Measurements from ENCODE around the gene ITGB6.

Gene ITGB6

DNA sequence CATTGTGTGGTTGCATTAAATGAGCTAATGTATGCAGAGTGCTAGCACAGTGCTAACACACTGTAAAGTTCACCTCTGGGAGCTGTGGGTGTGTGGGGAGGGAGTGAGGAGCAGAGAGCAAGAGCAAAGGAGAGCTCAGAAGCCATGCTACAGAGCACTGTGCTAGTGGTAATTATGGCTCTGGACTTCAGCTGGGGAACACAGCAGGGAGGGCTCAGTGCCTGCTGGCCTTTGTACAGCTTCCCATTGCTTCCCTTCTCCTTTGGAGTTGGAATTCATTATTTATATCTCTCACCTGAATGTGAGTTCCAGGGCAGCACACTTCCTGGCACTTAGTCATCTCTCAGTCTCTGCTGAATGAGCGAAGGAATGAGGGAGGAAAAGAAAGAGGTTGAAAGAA is 135.2 kb downstream of the ITGB6 start:
- Histone ChIP-seq H3K4me1 (ENCODE audit: control insufficient read depth, low read length) (no peaks in the 10 kb centered on the region), H3K9me2 (replicated peaks; ENCODE audit: control insufficient read depth, low read length) (no peaks in the 10 kb centered on the region), H3F3A (ENCODE audit: control insufficient read depth, insufficient read depth) (no peaks in the 10 kb centered on the region), H3K79me2 (ENCODE audit: control insufficient read depth, low read length) (no peaks in the 10 kb centered on the region), H4K20me1 (ENCODE audit: control insufficient read depth, insufficient read depth, low read depth, low read length) (no peaks in the 10 kb centered on the region), H3K9me3 (ENCODE audit: control insufficient read depth, insufficient read depth, low read length) (no peaks in the 10 kb centered on the region; the same call in 1 of the 2 replicates), H3K4me2 (ENCODE audit: low read length) (no peak overlapping the region), H3K4me3 (ENCODE audit: low read length) (no peak overlapping the region), H3K27me3 (ENCODE audit: control insufficient read depth, low read length) (no peaks in the 10 kb centered on the region), H3K36me3 (ENCODE audit: control insufficient read depth, low read length) (no peaks in the 10 kb centered on the region), H3K27ac (ENCODE audit: low read depth, low read length) (no peak overlapping the region)
- TF ChIP-seq EZH2phosphoT487 (IDR thresholded peaks at IDR 0.05; ENCODE audit: borderline replicate concordance, low read length), result no peak
- TF ChIP-seq, protein P1, sequence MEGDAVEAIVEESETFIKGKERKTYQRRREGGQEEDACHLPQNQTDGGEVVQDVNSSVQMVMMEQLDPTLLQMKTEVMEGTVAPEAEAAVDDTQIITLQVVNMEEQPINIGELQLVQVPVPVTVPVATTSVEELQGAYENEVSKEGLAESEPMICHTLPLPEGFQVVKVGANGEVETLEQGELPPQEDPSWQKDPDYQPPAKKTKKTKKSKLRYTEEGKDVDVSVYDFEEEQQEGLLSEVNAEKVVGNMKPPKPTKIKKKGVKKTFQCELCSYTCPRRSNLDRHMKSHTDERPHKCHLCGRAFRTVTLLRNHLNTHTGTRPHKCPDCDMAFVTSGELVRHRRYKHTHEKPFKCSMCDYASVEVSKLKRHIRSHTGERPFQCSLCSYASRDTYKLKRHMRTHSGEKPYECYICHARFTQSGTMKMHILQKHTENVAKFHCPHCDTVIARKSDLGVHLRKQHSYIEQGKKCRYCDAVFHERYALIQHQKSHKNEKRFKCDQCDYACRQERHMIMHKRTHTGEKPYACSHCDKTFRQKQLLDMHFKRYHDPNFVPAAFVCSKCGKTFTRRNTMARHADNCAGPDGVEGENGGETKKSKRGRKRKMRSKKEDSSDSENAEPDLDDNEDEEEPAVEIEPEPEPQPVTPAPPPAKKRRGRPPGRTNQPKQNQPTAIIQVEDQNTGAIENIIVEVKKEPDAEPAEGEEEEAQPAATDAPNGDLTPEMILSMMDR (IDR thresholded peaks at IDR 0.05; ENCODE audit: low read depth, low read length, poor library complexity, severe bottlenecking), result no peak

DNA sequence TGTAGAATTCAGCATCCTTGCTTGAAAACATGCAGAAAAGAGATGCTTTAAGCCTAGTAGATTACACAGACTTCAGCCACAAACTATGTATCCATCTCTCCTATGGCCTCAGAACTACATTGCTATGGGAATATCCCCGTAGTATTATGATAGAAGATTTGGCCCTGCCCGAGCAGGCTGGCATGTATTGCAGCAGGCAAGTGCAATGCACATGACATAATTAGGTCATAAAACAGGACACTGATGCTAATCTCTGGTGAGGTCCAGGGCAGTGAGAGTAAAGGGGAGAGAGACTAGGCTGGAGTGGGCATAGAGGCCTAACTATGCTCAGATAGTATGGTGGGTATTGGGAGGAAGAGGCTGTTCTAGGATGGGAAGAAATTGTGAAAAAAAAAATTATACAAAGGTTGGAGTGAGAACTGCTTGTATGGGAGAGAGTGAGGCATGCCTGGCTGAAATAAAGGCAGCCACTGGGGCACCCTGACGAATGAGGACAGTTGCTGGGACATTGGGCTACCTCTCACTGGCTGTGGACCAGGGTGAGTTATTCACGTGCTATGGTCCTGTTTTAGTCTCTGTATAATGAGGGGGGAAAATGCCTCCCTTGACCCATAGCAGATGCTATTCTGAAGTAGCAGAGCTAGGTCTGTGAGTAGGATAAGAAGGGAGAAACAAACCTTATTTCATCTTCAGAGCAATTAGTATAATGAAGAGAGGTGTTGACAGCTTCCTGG is 136.0 kb downstream of the ITGB6 start:
- no peak for TF ChIP-seq EZH2phosphoT487 (IDR thresholded peaks at IDR 0.05; ENCODE audit: borderline replicate concordance, low read length)
- TF ChIP-seq, protein P1 (IDR thresholded peaks at IDR 0.05; ENCODE audit: low read depth, low read length, poor library complexity, severe bottlenecking), result no peak
- Histone ChIP-seq H3K36me3 (ENCODE audit: control insufficient read depth, low read length) (no peaks in the 10 kb centered on the region), H3K79me2 (ENCODE audit: control insufficient read depth, low read length) (no peaks in the 10 kb centered on the region), H3K4me2 (ENCODE audit: low read length) (no peak overlapping the region), H3K27me3 (ENCODE audit: control insufficient read depth, low read length) (no peaks in the 10 kb centered on the region), H3F3A (ENCODE audit: control insufficient read depth, insufficient read depth) (no peaks in the 10 kb centered on the region), H3K27ac (ENCODE audit: low read depth, low read length) (no peak overlapping the region), H3K9me2 (replicated peaks; ENCODE audit: control insufficient read depth, low read length) (no peaks in the 10 kb centered on the region), H4K20me1 (ENCODE audit: control insufficient read depth, insufficient read depth, low read depth, low read length) (no peaks in the 10 kb centered on the region), H3K9me3 (ENCODE audit: control insufficient read depth, insufficient read depth, low read length) (no peaks in the 10 kb centered on the region; the same call in 1 of the 2 replicates), H3K4me1 (ENCODE audit: control insufficient read depth, low read length) (no peaks in the 10 kb centered on the region), H3K4me3 (ENCODE audit: low read length) (no peak overlapping the region)

DNA sequence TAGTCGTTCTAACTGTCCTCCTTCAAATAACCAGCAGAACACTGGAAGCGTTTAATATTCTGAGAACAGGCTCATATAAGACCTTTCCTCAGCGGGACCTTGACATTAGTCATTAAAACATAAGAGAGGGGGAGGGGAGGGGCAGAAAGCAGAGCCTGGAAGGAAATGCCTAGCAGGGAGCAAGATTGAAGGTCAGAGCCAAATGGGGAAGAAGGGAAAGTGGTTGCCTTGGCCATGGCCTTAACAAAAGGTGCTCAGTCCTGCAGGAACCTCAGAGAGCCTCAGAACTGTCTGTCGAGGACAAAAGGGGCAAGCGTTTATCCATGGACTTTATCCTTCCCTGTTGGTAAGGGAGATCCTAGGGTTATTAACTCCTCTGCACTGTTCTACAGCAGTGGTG is 136.8 kb downstream of the ITGB6 start:
- no peaks in the 10 kb centered on the region for H3K4me1 ChIP-seq (ENCODE audit: control insufficient read depth, low read length)
- no peak overlapping the region for H3K27ac ChIP-seq (ENCODE audit: low read depth, low read length)
- no peak overlapping the region for H3K4me2 ChIP-seq (ENCODE audit: low read length)
- no peaks in the 10 kb centered on the region for H3K9me2 ChIP-seq (replicated peaks; ENCODE audit: control insufficient read depth, low read length)
- H3K9me3 ChIP-seq (ENCODE audit: control insufficient read depth, insufficient read depth, low read length), result no peaks in the 10 kb centered on the region; the same call in 1 of the 2 replicates
- H3K4me3 ChIP-seq (ENCODE audit: low read length), result no peak overlapping the region
- H3K79me2 ChIP-seq (ENCODE audit: control insufficient read depth, low read length), result no peaks in the 10 kb centered on the region
- H3K36me3 ChIP-seq (ENCODE audit: control insufficient read depth, low read length), result no peaks in the 10 kb centered on the region
- TF ChIP-seq, protein P1 (IDR thresholded peaks at IDR 0.05; ENCODE audit: low read depth, low read length, poor library complexity, severe bottlenecking), result no peak
- no peak for TF ChIP-seq EZH2phosphoT487 (IDR thresholded peaks at IDR 0.05; ENCODE audit: borderline replicate concordance, low read length)
- H4K20me1 ChIP-seq (ENCODE audit: control insufficient read depth, insufficient read depth, low read depth, low read length), result no peaks in the 10 kb centered on the region
- H3K27me3 ChIP-seq (ENCODE audit: control insufficient read depth, low read length), result no peaks in the 10 kb centered on the region
- no peaks in the 10 kb centered on the region for H3F3A ChIP-seq (ENCODE audit: control insufficient read depth, insufficient read depth)

Measured in DOHH2 (cell line).